Type B pancreatic cell (in vitro differentiated cells): ENCODE results near the gene PHRF1. TPM values are rescaled to one million over a fixed set of nuclear protein-coding genes. Genes with fewer than 3 reads are reported as not detected.

Source experiments
- DNase-seq: peaks from one replicate; pipeline ENCODE4 v3.0.0; 2021; ENCODE audit warnings: mixed read lengths; ENCODE audit not compliant: unreplicated experiment; ENCODE audit errors: extremely low spot score
- H3K27ac Mint-ChIP-seq: 2 replicates; pipeline ENCODE4 v1.8.0; 2021; ENCODE audit warnings: mild to moderate bottlenecking, mixed read lengths
- H3K27me3 Mint-ChIP-seq: 2 replicates; pipeline ENCODE4 v1.8.0; 2021; ENCODE audit warnings: mixed read lengths
- H3K36me3 Mint-ChIP-seq: 2 replicates; pipeline ENCODE4 v1.8.0; 2021; ENCODE audit warnings: mixed read lengths
- H3K4me1 Mint-ChIP-seq: one replicate; pipeline ENCODE4 v1.8.0; 2021; ENCODE audit warnings: mixed read lengths; ENCODE audit not compliant: unreplicated experiment
- H3K4me3 Mint-ChIP-seq: 2 replicates; pipeline ENCODE4 v1.8.0; 2021; ENCODE audit warnings: mild to moderate bottlenecking, mixed read lengths
- H3K9me3 Mint-ChIP-seq: 2 replicates; pipeline ENCODE4 v1.8.0; 2021; ENCODE audit warnings: mixed read lengths
- total RNA-seq: library from RNA; stranded (reverse); gene quantifications from 2 replicates; pipeline ENCODE4 v1.2.1, GENCODE V29; 2021; ENCODE audit warnings: low replicate concordance
- TF ChIP-seq, protein P1 (sequence below): fragments of 200-600 bp; sonication (generic); conservative IDR thresholded peaks from 2 replicates; pipeline ENCODE4 v1.5.0; 2021; ENCODE audit warnings: antibody characterized with exemption, mild to moderate bottlenecking

PHRF1 gene
- total RNA-seq, 1 donor from 2014 or later, result 38.7 TPM

DNA sequence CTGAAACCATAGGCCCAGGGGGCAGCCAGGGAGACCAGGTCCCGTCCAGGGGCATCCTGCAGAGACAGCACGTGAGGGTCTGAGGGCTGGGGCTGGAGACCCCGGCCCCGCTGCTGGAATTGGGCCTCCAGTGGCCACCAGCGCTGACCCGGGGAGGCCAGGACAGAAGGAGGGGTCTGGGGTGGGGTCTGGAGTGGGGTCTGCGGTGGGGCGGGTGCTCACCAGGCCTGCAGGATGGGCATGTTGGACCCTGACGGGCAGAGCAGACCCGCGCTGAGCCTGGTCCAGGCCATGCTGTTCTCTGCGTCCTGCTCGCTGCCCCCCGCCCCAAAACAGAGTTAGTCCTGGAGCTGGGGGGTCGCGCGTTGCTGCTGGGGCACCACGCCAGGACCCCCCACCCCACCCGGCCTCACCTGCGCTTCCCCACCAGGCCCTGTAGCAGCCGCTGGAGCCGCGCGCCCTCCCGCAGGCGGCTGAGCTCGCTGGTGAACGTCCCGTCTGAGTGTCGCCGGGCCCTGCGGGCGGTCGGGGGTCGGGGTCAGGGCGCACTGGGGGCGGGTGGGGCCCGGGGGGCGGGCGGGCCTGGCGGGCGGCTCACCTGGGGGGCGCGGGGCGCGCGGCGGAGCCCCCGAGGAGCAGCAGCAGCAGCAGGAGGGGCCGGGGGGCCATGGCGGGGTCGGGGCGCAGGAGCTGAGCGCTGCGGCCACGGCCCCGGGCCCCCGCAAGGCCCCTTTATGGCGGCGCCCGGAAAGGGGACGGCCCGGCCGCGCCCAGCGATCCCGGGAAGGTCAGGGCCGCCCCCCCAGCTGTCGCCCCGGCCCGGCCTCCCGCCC is 50.4 kb downstream of the PHRF1 start, which contains the start of gene SCT:
SCT (minus strand) TSS at position 707 of the 833 bp plus-strand sequence; CDS start at position 669, 38 bp downstream.
- no peak for DNase-seq
- Mint-ChIP-seq H3K9me3 (no peaks in the 10 kb centered on the region), H3K4me1 (peaks cover 11% of the 10 kb centered on the region), H3K27ac (peak within 1 kb of the TSS; percentile 63), H3K27me3 (peaks cover 23% of the 10 kb centered on the region), H3K36me3 (peaks cover 4% of the 10 kb centered on the region), H3K4me3 (no peak within 1 kb of the TSS)
- TF ChIP-seq, protein P1, sequence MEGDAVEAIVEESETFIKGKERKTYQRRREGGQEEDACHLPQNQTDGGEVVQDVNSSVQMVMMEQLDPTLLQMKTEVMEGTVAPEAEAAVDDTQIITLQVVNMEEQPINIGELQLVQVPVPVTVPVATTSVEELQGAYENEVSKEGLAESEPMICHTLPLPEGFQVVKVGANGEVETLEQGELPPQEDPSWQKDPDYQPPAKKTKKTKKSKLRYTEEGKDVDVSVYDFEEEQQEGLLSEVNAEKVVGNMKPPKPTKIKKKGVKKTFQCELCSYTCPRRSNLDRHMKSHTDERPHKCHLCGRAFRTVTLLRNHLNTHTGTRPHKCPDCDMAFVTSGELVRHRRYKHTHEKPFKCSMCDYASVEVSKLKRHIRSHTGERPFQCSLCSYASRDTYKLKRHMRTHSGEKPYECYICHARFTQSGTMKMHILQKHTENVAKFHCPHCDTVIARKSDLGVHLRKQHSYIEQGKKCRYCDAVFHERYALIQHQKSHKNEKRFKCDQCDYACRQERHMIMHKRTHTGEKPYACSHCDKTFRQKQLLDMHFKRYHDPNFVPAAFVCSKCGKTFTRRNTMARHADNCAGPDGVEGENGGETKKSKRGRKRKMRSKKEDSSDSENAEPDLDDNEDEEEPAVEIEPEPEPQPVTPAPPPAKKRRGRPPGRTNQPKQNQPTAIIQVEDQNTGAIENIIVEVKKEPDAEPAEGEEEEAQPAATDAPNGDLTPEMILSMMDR, result no peak

DNA sequence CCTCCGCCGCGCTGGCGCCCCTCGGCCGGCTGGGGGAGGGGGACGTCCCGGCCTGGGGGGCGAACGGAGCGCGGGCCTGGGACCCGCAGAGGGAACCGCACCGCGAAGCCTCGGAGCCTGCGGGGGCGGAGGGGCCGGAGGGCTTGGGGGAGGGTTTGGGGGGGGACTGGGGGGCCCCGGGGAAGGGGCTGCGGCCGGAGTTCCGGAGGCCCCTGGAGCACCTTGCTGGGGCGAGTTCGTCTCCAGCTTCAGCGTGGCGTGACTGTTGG is 51.0 kb downstream of the PHRF1 start:
- peaks cover 4% of the 10 kb centered on the region for H3K36me3 Mint-ChIP-seq
- H3K4me1 Mint-ChIP-seq, result peaks cover 11% of the 10 kb centered on the region
- no peak overlapping the region for H3K27ac Mint-ChIP-seq
- H3K9me3 Mint-ChIP-seq, result no peaks in the 10 kb centered on the region
- H3K27me3 Mint-ChIP-seq, result peaks cover 23% of the 10 kb centered on the region
- DNase-seq, result no peak
- H3K4me3 Mint-ChIP-seq, result no peak overlapping the region
- TF ChIP-seq, protein P1, result no peak

DNA sequence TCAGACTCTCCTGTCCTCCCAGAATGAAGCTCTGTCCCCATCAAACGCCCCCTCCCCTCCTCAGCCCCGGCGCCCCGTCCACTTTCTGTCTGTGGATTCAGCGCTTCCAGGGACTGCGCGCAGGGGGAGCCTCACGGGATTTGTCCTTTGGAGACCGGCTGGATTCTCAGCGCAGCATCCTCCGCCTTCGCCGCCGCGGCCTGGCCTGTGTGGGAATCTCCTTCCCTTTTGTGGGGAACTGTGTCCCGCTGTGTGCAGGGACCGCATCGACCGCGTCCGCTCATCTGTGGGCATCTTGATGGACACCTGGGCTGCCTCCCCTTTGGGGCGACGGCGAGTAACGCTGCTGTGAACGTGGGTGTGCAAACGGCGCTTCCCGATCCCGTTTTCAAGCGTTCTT is 51.8 kb downstream of the PHRF1 start:
- H3K27me3 Mint-ChIP-seq, result peaks cover 23% of the 10 kb centered on the region
- DNase-seq, result no peak
- TF ChIP-seq, protein P1, result no peak
- peaks cover 11% of the 10 kb centered on the region for H3K4me1 Mint-ChIP-seq
- peak overlapping the region; percentile 63 for H3K27ac Mint-ChIP-seq
- peaks cover 4% of the 10 kb centered on the region for H3K36me3 Mint-ChIP-seq
- H3K9me3 Mint-ChIP-seq, result no peaks in the 10 kb centered on the region
- peak overlapping the region; percentile 60 for H3K4me3 Mint-ChIP-seq

DNA sequence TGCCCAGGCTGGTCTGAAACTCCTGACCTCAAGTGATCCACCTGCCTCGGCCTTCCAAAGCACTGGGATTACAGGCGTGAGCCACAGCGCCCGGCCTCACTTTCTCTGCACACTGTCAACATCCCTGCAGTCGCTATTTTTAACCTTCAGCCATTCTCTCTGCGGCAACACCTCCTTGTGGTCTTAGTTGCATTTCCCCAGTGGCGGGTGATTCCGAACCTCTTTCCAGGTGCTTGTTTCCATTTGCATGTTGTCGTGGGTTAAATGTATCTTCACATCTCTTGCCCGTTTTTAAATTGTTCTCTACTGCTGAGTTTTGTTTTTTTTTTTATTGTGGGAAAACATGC is 52.9 kb downstream of the PHRF1 start:
- H3K36me3 Mint-ChIP-seq, result peaks cover 4% of the 10 kb centered on the region

DNA sequence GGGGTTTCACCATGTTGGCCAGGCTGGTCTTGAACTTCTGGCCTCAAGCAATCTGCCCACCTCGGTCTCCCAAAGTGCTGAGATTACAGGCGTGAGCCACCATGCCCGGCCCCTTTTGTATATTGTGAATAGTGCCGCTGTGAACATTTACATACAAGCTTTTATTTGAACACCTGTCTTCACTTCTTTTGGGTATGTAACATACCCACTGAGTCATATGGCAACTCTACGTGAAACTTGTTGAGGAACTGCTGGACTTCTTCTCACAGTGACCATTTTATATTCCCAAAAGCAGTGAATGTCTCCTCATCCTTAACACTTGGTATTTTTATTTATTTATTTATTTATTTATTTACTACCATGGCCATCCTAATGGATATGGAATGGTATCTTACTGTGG is 54.6 kb downstream of the PHRF1 start:
- no peak overlapping the region for H3K27ac Mint-ChIP-seq
- DNase-seq, result no peak
- TF ChIP-seq, protein P1, result no peak
- H3K4me3 Mint-ChIP-seq, result no peak overlapping the region
- no peaks in the 10 kb centered on the region for H3K9me3 Mint-ChIP-seq
- peaks cover 4% of the 10 kb centered on the region for H3K36me3 Mint-ChIP-seq
- H3K4me1 Mint-ChIP-seq, result peaks cover 7% of the 10 kb centered on the region
- peaks cover 38% of the 10 kb centered on the region for H3K27me3 Mint-ChIP-seq

More for the DNA sequence above, 52.9 kb downstream of the PHRF1 start:
- H3K4me1 Mint-ChIP-seq, result peaks cover 7% of the 10 kb centered on the region
- TF ChIP-seq, protein P1, result no peak
- peak overlapping the region; percentile 13 for H3K4me3 Mint-ChIP-seq
- no peaks in the 10 kb centered on the region for H3K9me3 Mint-ChIP-seq
- H3K27me3 Mint-ChIP-seq, result peaks cover 23% of the 10 kb centered on the region
- DNase-seq, result no peak
- peak overlapping the region; percentile 63 for H3K27ac Mint-ChIP-seq
